ENCODE measurements around the gene SPAG16.

GRCh38 chr2:214293593-214293992, 1009.3 kb downstream of the SPAG16 start:
- TF ChIP-seq, protein P1, sequence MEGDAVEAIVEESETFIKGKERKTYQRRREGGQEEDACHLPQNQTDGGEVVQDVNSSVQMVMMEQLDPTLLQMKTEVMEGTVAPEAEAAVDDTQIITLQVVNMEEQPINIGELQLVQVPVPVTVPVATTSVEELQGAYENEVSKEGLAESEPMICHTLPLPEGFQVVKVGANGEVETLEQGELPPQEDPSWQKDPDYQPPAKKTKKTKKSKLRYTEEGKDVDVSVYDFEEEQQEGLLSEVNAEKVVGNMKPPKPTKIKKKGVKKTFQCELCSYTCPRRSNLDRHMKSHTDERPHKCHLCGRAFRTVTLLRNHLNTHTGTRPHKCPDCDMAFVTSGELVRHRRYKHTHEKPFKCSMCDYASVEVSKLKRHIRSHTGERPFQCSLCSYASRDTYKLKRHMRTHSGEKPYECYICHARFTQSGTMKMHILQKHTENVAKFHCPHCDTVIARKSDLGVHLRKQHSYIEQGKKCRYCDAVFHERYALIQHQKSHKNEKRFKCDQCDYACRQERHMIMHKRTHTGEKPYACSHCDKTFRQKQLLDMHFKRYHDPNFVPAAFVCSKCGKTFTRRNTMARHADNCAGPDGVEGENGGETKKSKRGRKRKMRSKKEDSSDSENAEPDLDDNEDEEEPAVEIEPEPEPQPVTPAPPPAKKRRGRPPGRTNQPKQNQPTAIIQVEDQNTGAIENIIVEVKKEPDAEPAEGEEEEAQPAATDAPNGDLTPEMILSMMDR (IDR thresholded peaks at IDR 0.05) = no peak
- TF ChIP-seq POLR2A (IDR thresholded peaks at IDR 0.05) (no peak), EP300 (IDR thresholded peaks at IDR 0.05) (no peak)

Measured in tibial nerve (tissue), 4 donors.